ENCODE data around the gene NRBP1. TPM values are rescaled to one million over a fixed set of nuclear protein-coding genes. Genes with fewer than 3 reads are reported as not detected.

The NRBP1 gene
- total RNA-seq, 2 experiments from 2014 or later = 60.0 to 63.3 TPM

GRCh38 chr2:27451095-27451494 is 22.7 kb downstream of the NRBP1 start:
- CTCF ChIA-PET = no interaction called here
- H3K27ac Mint-ChIP-seq = no peak overlapping the region
- no peaks in the 10 kb centered on the region for H3K9me3 Mint-ChIP-seq
- intact Hi-C loops (cut with micrococcal nuclease) = no loop called here
- no peaks in the 10 kb centered on the region for H3K27me3 Mint-ChIP-seq (ENCODE audit: low read depth)
- H3K36me3 Mint-ChIP-seq (ENCODE audit: low read depth) = peaks cover 4% of the 10 kb centered on the region
- H3K4me1 Mint-ChIP-seq (ENCODE audit: low read depth) = peaks cover 6% of the 10 kb centered on the region
- no peak overlapping the region for H3K4me3 Mint-ChIP-seq
- no peak for DNase-seq

GRCh38 chr2:27453968-27454367 is 25.5 kb downstream of the NRBP1 start:
- Mint-ChIP-seq H3K9me3 (no peaks in the 10 kb centered on the region), H3K4me3 (no peak overlapping the region), H3K36me3 (ENCODE audit: low read depth) (peaks cover 2% of the 10 kb centered on the region), H3K27ac (no peak overlapping the region), H3K4me1 (ENCODE audit: low read depth) (peaks cover 3% of the 10 kb centered on the region), H3K27me3 (ENCODE audit: low read depth) (no peaks in the 10 kb centered on the region)
- intact Hi-C loops (cut with micrococcal nuclease) = no loop called here
- CTCF ChIA-PET = interaction anchor here (1.7 kb wide), 1 partner anchor 229 kb away, joined by 5 read pairs; no protein-coding TSS in a partner anchor
- no peak for DNase-seq

GRCh38 chr2:27461118-27461517 is 32.7 kb downstream of the NRBP1 start:
- H3K4me1 Mint-ChIP-seq (ENCODE audit: low read depth) = no peaks in the 10 kb centered on the region
- no peak for DNase-seq
- H3K4me3 Mint-ChIP-seq = no peak overlapping the region
- CTCF ChIA-PET = interaction anchor here (0.6 kb wide), 1 partner anchor 42 kb away, joined by 3 read pairs; no protein-coding TSS in a partner anchor
- H3K27ac Mint-ChIP-seq = no peak overlapping the region
- peaks cover 2% of the 10 kb centered on the region for H3K36me3 Mint-ChIP-seq (ENCODE audit: low read depth)
- intact Hi-C loops (cut with micrococcal nuclease) = no loop called here
- no peaks in the 10 kb centered on the region for H3K27me3 Mint-ChIP-seq (ENCODE audit: low read depth)
- no peaks in the 10 kb centered on the region for H3K9me3 Mint-ChIP-seq

- no peak for DNase-seq
- Mint-ChIP-seq H3K9me3 (no peaks in the 10 kb centered on the region), H3K4me1 (ENCODE audit: low read depth) (no peaks in the 10 kb centered on the region), H3K27ac (no peak overlapping the region), H3K27me3 (ENCODE audit: low read depth) (no peaks in the 10 kb centered on the region), H3K4me3 (no peak overlapping the region), H3K36me3 (ENCODE audit: low read depth) (peaks cover 2% of the 10 kb centered on the region)
- CTCF ChIA-PET = no interaction called here
- intact Hi-C loops (cut with micrococcal nuclease) = no loop called here
These were observed 36.0 kb downstream of the NRBP1 start for GRCh38 chr2:27464443-27464842.

GRCh38 chr2:27471961-27472360 is 43.5 kb downstream of the NRBP1 start:
- no peak for DNase-seq
- Mint-ChIP-seq H3K27ac (no peak overlapping the region), H3K27me3 (ENCODE audit: low read depth) (no peaks in the 10 kb centered on the region), H3K4me1 (ENCODE audit: low read depth) (no peaks in the 10 kb centered on the region), H3K9me3 (no peaks in the 10 kb centered on the region), H3K36me3 (ENCODE audit: low read depth) (peaks cover 5% of the 10 kb centered on the region), H3K4me3 (no peak overlapping the region)
- CTCF ChIA-PET = interaction anchor here (1.1 kb wide), 1 partner anchor 41 kb away, joined by 3 read pairs; no protein-coding TSS in a partner anchor
- intact Hi-C loops (cut with micrococcal nuclease) = no loop called here

- H3K36me3 Mint-ChIP-seq (ENCODE audit: low read depth) = no peaks in the 10 kb centered on the region
- no peaks in the 10 kb centered on the region for H3K9me3 Mint-ChIP-seq
- intact Hi-C loops (cut with micrococcal nuclease) = no loop called here
- no peak overlapping the region for H3K4me3 Mint-ChIP-seq
- H3K27me3 Mint-ChIP-seq (ENCODE audit: low read depth) = no peaks in the 10 kb centered on the region
- CTCF ChIA-PET = no interaction called here
- peaks cover 13% of the 10 kb centered on the region for H3K4me1 Mint-ChIP-seq (ENCODE audit: low read depth)
- no peak overlapping the region for H3K27ac Mint-ChIP-seq
- no peak for DNase-seq
These were observed 57.1 kb downstream of the NRBP1 start for GRCh38 chr2:27485496-27485895.

- Mint-ChIP-seq H3K36me3 (ENCODE audit: low read depth) (no peaks in the 10 kb centered on the region), H3K27ac (no peak overlapping the region), H3K27me3 (ENCODE audit: low read depth) (peaks cover 6% of the 10 kb centered on the region), H3K4me3 (peak overlapping the region; percentile 87), H3K4me1 (ENCODE audit: low read depth) (peaks cover 20% of the 10 kb centered on the region), H3K9me3 (no peaks in the 10 kb centered on the region)
- intact Hi-C loops (cut with micrococcal nuclease) = loop anchor here (1.0 kb wide), 14 partner anchors 59 to 903 kb away; partner anchors contain the start of genes CCDC121, EIF2B4, FOSL2 and GPN1
- no peak for DNase-seq
- CTCF ChIA-PET = interaction anchor here (1.9 kb wide), 1 partner anchor 194 kb away, joined by 6 read pairs; no protein-coding TSS in a partner anchor
These were observed 60.7 kb downstream of the NRBP1 start for GRCh38 chr2:27489118-27489497.

GRCh38 chr2:27489498-27490397 is 61.3 kb downstream of the NRBP1 start, which contains the start of gene IFT172:
TSS of gene IFT172 (minus strand) at chr2:27489743. CDS start at chr2:27489653, 90 bp downstream.
- H3K36me3 Mint-ChIP-seq (ENCODE audit: low read depth) = no peaks in the 10 kb centered on the region
- peak within 1 kb of the TSS; percentile 87 for H3K4me3 Mint-ChIP-seq
- DNase-seq = peak; percentile 100
- H3K27ac Mint-ChIP-seq = peak within 1 kb of the TSS; percentile 66
- CTCF ChIA-PET = interaction anchor here (0.6 to 1.9 kb wide), 2 partner anchors 81 to 193 kb away, joined by 4 to 6 read pairs; partner anchors contain the start of gene PPM1G
- no peaks in the 10 kb centered on the region for H3K9me3 Mint-ChIP-seq
- intact Hi-C loops (cut with micrococcal nuclease) = loop anchor here (1.0 kb wide), 14 partner anchors 59 to 903 kb away; partner anchors contain the start of genes CCDC121, EIF2B4, FOSL2 and GPN1
- peaks cover 20% of the 10 kb centered on the region for H3K4me1 Mint-ChIP-seq (ENCODE audit: low read depth)
- peaks cover 10% of the 10 kb centered on the region for H3K27me3 Mint-ChIP-seq (ENCODE audit: low read depth)

Other genes starting within 250 kb of the NRBP1 start
- 10 to 100 TPM; 80.5 to 80.8 TPM for gene ATRAID, start 216.6 kb upstream of the NRBP1 start, total RNA-seq
- 10 to 100 TPM; 22.6 to 24.8 TPM for gene SLC5A6, start 216.4 kb upstream of the NRBP1 start, total RNA-seq
- 100 to 1,000 TPM; 109 to 112 TPM for gene CAD, start 211.3 kb upstream of the NRBP1 start, total RNA-seq
- under 1 TPM; 0.55 to 0.67 TPM for gene SLC30A3, start 165.6 kb upstream of the NRBP1 start, total RNA-seq
- not detected for gene DNAJC5G, start 153.2 kb upstream of the NRBP1 start, total RNA-seq
- gene TRIM54, start 146.2 kb upstream of the NRBP1 start, total RNA-seq = not detected
- under 1 TPM; 0.45 to 0.89 TPM for gene UCN, start 120.2 kb upstream of the NRBP1 start, total RNA-seq
- 10 to 100 TPM; 80.2 to 82.3 TPM for gene MPV17, start 105.5 kb upstream of the NRBP1 start, total RNA-seq
- 10 to 100 TPM; 62.9 to 72.3 TPM for gene GTF3C2, start 71.9 kb upstream of the NRBP1 start, total RNA-seq
- gene EIF2B4, start 58.3 kb upstream of the NRBP1 start, total RNA-seq = 10 to 100 TPM; 24.4 to 25.2 TPM
- gene SNX17, start 58.0 kb upstream of the NRBP1 start, total RNA-seq = 10 to 100 TPM; 68.5 to 75.5 TPM
- 1 to 10 TPM; 4.9 to 5.2 TPM for gene ZNF513, start 47.9 kb upstream of the NRBP1 start, total RNA-seq
- gene PPM1G, start 19.0 kb upstream of the NRBP1 start, total RNA-seq = 100 to 1,000 TPM in 1 of 2 experiments, 10 to 100 TPM in 1; 92.3 to 101 TPM
- gene KRTCAP3, start 13.8 kb downstream of the NRBP1 start, total RNA-seq = 1 to 10 TPM; 5.0 to 6.7 TPM
- gene IFT172, start 61.1 kb downstream of the NRBP1 start, total RNA-seq = 10 to 100 TPM in 1 of 2 experiments, 1 to 10 TPM in 1; 9.2 to 12.7 TPM
- not detected for gene FNDC4, start 66.6 kb downstream of the NRBP1 start, total RNA-seq
- not detected for gene GCKR, start 68.2 kb downstream of the NRBP1 start, total RNA-seq
- gene ZNF512, start 154.4 kb downstream of the NRBP1 start, total RNA-seq = 10 to 100 TPM; 34.7 to 35.8 TPM
- under 1 TPM; 0.17 to 0.30 TPM for gene CCDC121, start 200.4 kb downstream of the NRBP1 start, total RNA-seq
- 10 to 100 TPM; 44.9 to 45.1 TPM for gene GPN1, start 200.4 kb downstream of the NRBP1 start, total RNA-seq
- gene SUPT7L, start 235.0 kb downstream of the NRBP1 start, total RNA-seq = 10 to 100 TPM; 27.8 to 29.7 TPM
- 10 to 100 TPM; 21.2 to 22.2 TPM for gene SLC4A1AP, start 235.3 kb downstream of the NRBP1 start, total RNA-seq

All from activated naive CD4-positive, alpha-beta T cell treated with anti-CD3 and anti-CD28 coated beads for 36 hours (primary cell).